ENCODE data around the gene RYR3. TPM values are rescaled to one million over a fixed set of nuclear protein-coding genes. Genes with fewer than 3 reads are reported as not detected.

The RYR3 gene
- total RNA-seq, 2 donors from 2014 or later: not detected

- ATAC-seq: no peak
- no peak for DNase-seq (ENCODE audit: low spot score in 2 of 2)
- no peaks in the 10 kb centered on the region for H3K36me3 Mint-ChIP-seq
These were observed 192.9 kb downstream of the RYR3 start for GRCh38 chr15:33503681-33504080.

GRCh38 chr15:33506781-33507296, 196.1 kb downstream of the RYR3 start:
- Mint-ChIP-seq H3K9me3 (no peaks in the 10 kb centered on the region), H3K27ac (no peak overlapping the region), H3K36me3 (no peaks in the 10 kb centered on the region)
- ATAC-seq (no peak), DNase-seq (ENCODE audit: low spot score in 2 of 2) (no peak)

More at GRCh38 chr15:33503681-33504080, 192.9 kb downstream of the RYR3 start:
- H3K27ac Mint-ChIP-seq: no peak overlapping the region
- H3K9me3 Mint-ChIP-seq: no peaks in the 10 kb centered on the region

GRCh38 chr15:33508703-33509102, 197.9 kb downstream of the RYR3 start:
- Mint-ChIP-seq H3K9me3 (no peaks in the 10 kb centered on the region), H3K27ac (no peak overlapping the region), H3K36me3 (no peaks in the 10 kb centered on the region)
- ATAC-seq: no peak
- DNase-seq (ENCODE audit: low spot score in 2 of 2): no peak

GRCh38 chr15:33515121-33515520, 204.4 kb downstream of the RYR3 start:
- Mint-ChIP-seq H3K36me3 (no peaks in the 10 kb centered on the region), H3K9me3 (no peaks in the 10 kb centered on the region), H3K27ac (no peak overlapping the region)
- ATAC-seq (no peak), DNase-seq (ENCODE audit: low spot score in 2 of 2) (no peak)

GRCh38 chr15:33516563-33516962, 205.8 kb downstream of the RYR3 start:
- H3K27ac Mint-ChIP-seq: no peak overlapping the region

GRCh38 chr15:33517944-33518343, 207.2 kb downstream of the RYR3 start:
- H3K36me3 Mint-ChIP-seq: no peaks in the 10 kb centered on the region
- no peaks in the 10 kb centered on the region for H3K9me3 Mint-ChIP-seq
- no peak for DNase-seq (ENCODE audit: low spot score in 2 of 2)
- H3K27ac Mint-ChIP-seq: no peak overlapping the region
- no peak for ATAC-seq

More at GRCh38 chr15:33516563-33516962, 205.8 kb downstream of the RYR3 start:
- no peak for DNase-seq (ENCODE audit: low spot score in 2 of 2)
- no peak for ATAC-seq
- no peaks in the 10 kb centered on the region for H3K9me3 Mint-ChIP-seq
- no peaks in the 10 kb centered on the region for H3K36me3 Mint-ChIP-seq

- ATAC-seq (no peak), DNase-seq (ENCODE audit: low spot score in 2 of 2) (no peak)
- no peak overlapping the region for H3K27ac Mint-ChIP-seq
- no peaks in the 10 kb centered on the region for H3K36me3 Mint-ChIP-seq
- no peaks in the 10 kb centered on the region for H3K9me3 Mint-ChIP-seq
These were observed 207.7 kb downstream of the RYR3 start for GRCh38 chr15:33518421-33518820.

- H3K9me3 Mint-ChIP-seq: no peaks in the 10 kb centered on the region
- no peaks in the 10 kb centered on the region for H3K36me3 Mint-ChIP-seq
- no peak for ATAC-seq
- DNase-seq (ENCODE audit: low spot score in 2 of 2): no peak
- H3K27ac Mint-ChIP-seq: no peak overlapping the region
These were observed 213.5 kb downstream of the RYR3 start for GRCh38 chr15:33524274-33524673.

GRCh38 chr15:33526532-33526931, 215.8 kb downstream of the RYR3 start:
- Mint-ChIP-seq H3K36me3 (no peaks in the 10 kb centered on the region), H3K27ac (no peak overlapping the region), H3K9me3 (no peaks in the 10 kb centered on the region)
- no peak for DNase-seq (ENCODE audit: low spot score in 2 of 2)
- no peak for ATAC-seq

- H3K9me3 Mint-ChIP-seq: no peaks in the 10 kb centered on the region
- no peak for DNase-seq (ENCODE audit: low spot score in 2 of 2)
- H3K36me3 Mint-ChIP-seq: no peaks in the 10 kb centered on the region
- H3K27ac Mint-ChIP-seq: no peak overlapping the region
- ATAC-seq: no peak
These were observed 222.4 kb downstream of the RYR3 start for GRCh38 chr15:33533197-33533596.

- Mint-ChIP-seq H3K9me3 (no peaks in the 10 kb centered on the region), H3K36me3 (no peaks in the 10 kb centered on the region), H3K27ac (no peak overlapping the region)
- ATAC-seq (no peak), DNase-seq (ENCODE audit: low spot score in 2 of 2) (no peak)
These were observed 223.9 kb downstream of the RYR3 start for GRCh38 chr15:33534642-33535041.

- DNase-seq (ENCODE audit: low spot score in 2 of 2): no peak
- Mint-ChIP-seq H3K27ac (no peak overlapping the region), H3K36me3 (no peaks in the 10 kb centered on the region), H3K9me3 (no peaks in the 10 kb centered on the region)
- no peak for ATAC-seq
These were observed 224.4 kb downstream of the RYR3 start for GRCh38 chr15:33535135-33535534.

- Mint-ChIP-seq H3K9me3 (no peaks in the 10 kb centered on the region), H3K36me3 (no peaks in the 10 kb centered on the region), H3K27ac (no peak overlapping the region)
- DNase-seq (ENCODE audit: low spot score in 2 of 2): no peak
- no peak for ATAC-seq
These were observed 229.2 kb downstream of the RYR3 start for GRCh38 chr15:33539825-33540573.

- ATAC-seq (no peak), DNase-seq (ENCODE audit: low spot score in 2 of 2) (no peak)
- H3K9me3 Mint-ChIP-seq: peaks cover 0 to 4% of the 10 kb centered on the region in 2 donors
- no peaks in the 10 kb centered on the region for H3K36me3 Mint-ChIP-seq
- no peak overlapping the region for H3K27ac Mint-ChIP-seq
These were observed 233.2 kb downstream of the RYR3 start for GRCh38 chr15:33543957-33544356.

- no peaks in the 10 kb centered on the region for H3K36me3 Mint-ChIP-seq
These were observed 235.1 kb downstream of the RYR3 start for GRCh38 chr15:33545866-33546265.

GRCh38 chr15:33547876-33548275, 237.1 kb downstream of the RYR3 start:
- ATAC-seq (no peak), DNase-seq (ENCODE audit: low spot score in 2 of 2) (peak in 1 of 2 donors; percentile 9)
- peaks cover 0 to 4% of the 10 kb centered on the region in 2 donors for H3K9me3 Mint-ChIP-seq
- H3K27ac Mint-ChIP-seq: no peak overlapping the region
- H3K36me3 Mint-ChIP-seq: no peaks in the 10 kb centered on the region

More at GRCh38 chr15:33545866-33546265, 235.1 kb downstream of the RYR3 start:
- Mint-ChIP-seq H3K27ac (no peak overlapping the region), H3K9me3 (peaks cover 0 to 4% of the 10 kb centered on the region in 2 donors)
- no peak for DNase-seq (ENCODE audit: low spot score in 2 of 2)
- no peak for ATAC-seq

GRCh38 chr15:33551860-33552259, 241.1 kb downstream of the RYR3 start:
- Mint-ChIP-seq H3K27ac (no peak overlapping the region), H3K36me3 (no peaks in the 10 kb centered on the region), H3K9me3 (peaks cover 0 to 4% of the 10 kb centered on the region in 2 donors)
- ATAC-seq: no peak
- DNase-seq (ENCODE audit: low spot score in 2 of 2): no peak

- DNase-seq (ENCODE audit: low spot score in 2 of 2) (no peak), ATAC-seq (no peak)
- H3K36me3 Mint-ChIP-seq: no peaks in the 10 kb centered on the region
- H3K27ac Mint-ChIP-seq: no peak overlapping the region
- peaks cover 0 to 4% of the 10 kb centered on the region in 2 donors for H3K9me3 Mint-ChIP-seq
These were observed 242.4 kb downstream of the RYR3 start for GRCh38 chr15:33553157-33553556.
